ENCODE results near the gene CADPS2. TPM values are rescaled to one million over a fixed set of nuclear protein-coding genes. Genes with fewer than 3 reads are reported as not detected.

Gene CADPS2
- total and polyA plus RNA-seq, 2 donors (not counting 1 experiment from before 2014, with no cell fraction given), result 11.5 to 32.2 TPM

DNA sequence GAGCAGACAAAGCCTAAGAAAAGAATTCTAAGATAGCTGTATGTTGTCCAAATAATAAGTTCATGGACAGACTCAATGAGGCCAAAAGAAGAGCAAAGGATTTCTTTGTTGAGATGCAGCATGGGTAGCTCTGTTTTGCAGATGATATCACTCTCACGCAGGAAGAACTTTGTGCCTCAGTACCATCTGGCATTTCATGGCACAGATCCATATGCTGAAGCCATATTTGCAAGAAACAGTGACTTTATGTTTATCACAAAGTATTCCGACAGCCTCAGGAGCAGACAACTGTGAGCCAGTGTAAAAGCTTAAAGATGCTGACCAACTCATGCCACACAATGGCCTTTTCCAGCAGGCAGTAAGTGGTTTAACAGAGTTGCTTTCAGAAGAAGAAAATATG, 138.1 kb downstream of the CADPS2 start:
- H4K20me1 ChIP-seq (ENCODE audit: control insufficient read depth, extremely low read depth, insufficient read depth, low read length), result no peaks in the 10 kb centered on the region
- H3K4me1 ChIP-seq (ENCODE audit: control insufficient read depth, extremely low read depth, insufficient read depth, low read length), result no peaks in the 10 kb centered on the region
- no peaks in the 10 kb centered on the region for H3K27me3 ChIP-seq (ENCODE audit: control insufficient read depth, insufficient read depth, low read length)
- no peaks in the 10 kb centered on the region for H3K36me3 ChIP-seq (ENCODE audit: control insufficient read depth, insufficient read depth, low read length)
- no peak overlapping the region for H3K9ac ChIP-seq (ENCODE audit: insufficient read depth, low read length)
- TF ChIP-seq EZH2 (IDR thresholded peaks at IDR 0.05; ENCODE audit: low read length, missing control alignments), result no peak
- TF ChIP-seq, protein P1, sequence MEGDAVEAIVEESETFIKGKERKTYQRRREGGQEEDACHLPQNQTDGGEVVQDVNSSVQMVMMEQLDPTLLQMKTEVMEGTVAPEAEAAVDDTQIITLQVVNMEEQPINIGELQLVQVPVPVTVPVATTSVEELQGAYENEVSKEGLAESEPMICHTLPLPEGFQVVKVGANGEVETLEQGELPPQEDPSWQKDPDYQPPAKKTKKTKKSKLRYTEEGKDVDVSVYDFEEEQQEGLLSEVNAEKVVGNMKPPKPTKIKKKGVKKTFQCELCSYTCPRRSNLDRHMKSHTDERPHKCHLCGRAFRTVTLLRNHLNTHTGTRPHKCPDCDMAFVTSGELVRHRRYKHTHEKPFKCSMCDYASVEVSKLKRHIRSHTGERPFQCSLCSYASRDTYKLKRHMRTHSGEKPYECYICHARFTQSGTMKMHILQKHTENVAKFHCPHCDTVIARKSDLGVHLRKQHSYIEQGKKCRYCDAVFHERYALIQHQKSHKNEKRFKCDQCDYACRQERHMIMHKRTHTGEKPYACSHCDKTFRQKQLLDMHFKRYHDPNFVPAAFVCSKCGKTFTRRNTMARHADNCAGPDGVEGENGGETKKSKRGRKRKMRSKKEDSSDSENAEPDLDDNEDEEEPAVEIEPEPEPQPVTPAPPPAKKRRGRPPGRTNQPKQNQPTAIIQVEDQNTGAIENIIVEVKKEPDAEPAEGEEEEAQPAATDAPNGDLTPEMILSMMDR (conservative IDR thresholded peaks at IDR 0.05 in 1 of 2, IDR thresholded peaks at IDR 0.05 in 1 of 2; ENCODE audit: low read depth in 1 of 2, low read length in 2 of 2), result no peak
- H3K9me3 ChIP-seq (ENCODE audit: control insufficient read depth, insufficient read depth, low read depth, low read length), result no peaks in the 10 kb centered on the region
- no peak overlapping the region for H3K27ac ChIP-seq (ENCODE audit: insufficient read depth, low read length)
- no peak overlapping the region for H3K4me3 ChIP-seq (replicated peaks in 1 of 4; ENCODE audit: control extremely low read depth in 1 of 4, insufficient read depth in 1 of 4, low read depth in 3 of 4, low read length in 4 of 4)
- no peak for DNase-seq (ENCODE audit: low read depth in 2 of 2)
- H3K79me2 ChIP-seq (ENCODE audit: control insufficient read depth, insufficient read depth, low read length), result no peaks in the 10 kb centered on the region
- H2AFZ ChIP-seq (ENCODE audit: low read length), result no peak overlapping the region
- no peak overlapping the region for H3K4me2 ChIP-seq (ENCODE audit: extremely low read depth, insufficient read depth, low read length)

DNA sequence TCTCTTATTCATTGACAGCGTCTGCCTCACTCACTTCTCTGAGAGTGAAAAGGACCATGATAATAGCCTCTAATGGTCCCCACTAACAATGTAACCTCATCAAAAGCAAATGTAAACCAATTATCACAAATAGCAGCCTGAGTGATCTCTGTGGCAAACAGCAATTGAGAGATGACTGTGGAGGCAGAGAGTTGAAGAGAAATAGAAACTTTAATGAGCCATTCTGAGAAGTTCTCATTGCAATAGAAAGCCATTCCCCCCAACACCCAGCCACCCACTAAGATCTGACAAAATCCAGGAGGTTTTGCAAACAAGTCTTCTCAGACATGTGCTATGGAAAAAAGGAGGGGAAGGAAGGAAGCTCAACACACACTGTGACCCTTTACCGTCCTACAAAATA, 139.3 kb downstream of the CADPS2 start:
- no peak for DNase-seq (ENCODE audit: low read depth in 2 of 2)
- no peak overlapping the region for H2AFZ ChIP-seq (ENCODE audit: low read length)
- H3K9ac ChIP-seq (ENCODE audit: insufficient read depth, low read length), result no peak overlapping the region
- H3K4me2 ChIP-seq (ENCODE audit: extremely low read depth, insufficient read depth, low read length), result no peak overlapping the region
- H3K27ac ChIP-seq (ENCODE audit: insufficient read depth, low read length), result no peak overlapping the region
- H3K36me3 ChIP-seq (ENCODE audit: control insufficient read depth, insufficient read depth, low read length), result no peaks in the 10 kb centered on the region
- no peaks in the 10 kb centered on the region for H3K27me3 ChIP-seq (ENCODE audit: control insufficient read depth, insufficient read depth, low read length)
- H3K4me1 ChIP-seq (ENCODE audit: control insufficient read depth, extremely low read depth, insufficient read depth, low read length), result no peaks in the 10 kb centered on the region
- H3K9me3 ChIP-seq (ENCODE audit: control insufficient read depth, insufficient read depth, low read depth, low read length), result no peaks in the 10 kb centered on the region
- no peaks in the 10 kb centered on the region for H3K79me2 ChIP-seq (ENCODE audit: control insufficient read depth, insufficient read depth, low read length)
- TF ChIP-seq, protein P1 (conservative IDR thresholded peaks at IDR 0.05 in 1 of 2, IDR thresholded peaks at IDR 0.05 in 1 of 2; ENCODE audit: low read depth in 1 of 2, low read length in 2 of 2), result no peak
- no peak for TF ChIP-seq EZH2 (IDR thresholded peaks at IDR 0.05; ENCODE audit: low read length, missing control alignments)
- no peak overlapping the region for H3K4me3 ChIP-seq (replicated peaks in 1 of 4; ENCODE audit: control extremely low read depth in 1 of 4, insufficient read depth in 1 of 4, low read depth in 3 of 4, low read length in 4 of 4)
- no peaks in the 10 kb centered on the region for H4K20me1 ChIP-seq (ENCODE audit: control insufficient read depth, extremely low read depth, insufficient read depth, low read length)

DNA sequence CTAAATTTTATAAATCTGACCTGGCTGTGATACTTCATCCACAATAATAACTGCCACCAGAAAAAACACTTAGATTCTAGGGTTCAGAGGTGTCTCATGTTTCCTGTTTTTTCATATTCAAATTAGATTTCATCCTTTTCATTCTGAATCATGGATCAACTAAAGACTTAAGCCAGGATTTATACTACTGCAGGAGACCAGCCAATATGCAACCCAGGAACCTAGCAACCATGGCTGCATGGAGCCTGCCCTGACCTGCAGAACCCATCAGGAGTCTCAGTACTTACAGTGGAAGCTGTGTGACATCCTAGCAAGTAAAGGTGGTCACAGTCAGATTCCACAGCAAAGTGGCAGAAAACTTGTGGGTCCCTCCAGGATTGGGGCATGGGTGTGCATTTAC, 143.0 kb downstream of the CADPS2 start:
- DNase-seq (ENCODE audit: low read depth in 2 of 2), result no peak
- no peak overlapping the region for H2AFZ ChIP-seq (ENCODE audit: low read length)
- no peak for TF ChIP-seq EZH2 (IDR thresholded peaks at IDR 0.05; ENCODE audit: low read length, missing control alignments)
- TF ChIP-seq, protein P1 (conservative IDR thresholded peaks at IDR 0.05 in 1 of 2, IDR thresholded peaks at IDR 0.05 in 1 of 2; ENCODE audit: low read depth in 1 of 2, low read length in 2 of 2), result no peak
- H3K27ac ChIP-seq (ENCODE audit: insufficient read depth, low read length), result no peak overlapping the region
- no peaks in the 10 kb centered on the region for H3K36me3 ChIP-seq (ENCODE audit: control insufficient read depth, insufficient read depth, low read length)
- no peak overlapping the region for H3K4me3 ChIP-seq (replicated peaks in 1 of 4; ENCODE audit: control extremely low read depth in 1 of 4, insufficient read depth in 1 of 4, low read depth in 3 of 4, low read length in 4 of 4)
- no peaks in the 10 kb centered on the region for H3K27me3 ChIP-seq (ENCODE audit: control insufficient read depth, insufficient read depth, low read length)
- no peak overlapping the region for H3K4me2 ChIP-seq (ENCODE audit: extremely low read depth, insufficient read depth, low read length)
- H3K79me2 ChIP-seq (ENCODE audit: control insufficient read depth, insufficient read depth, low read length), result no peaks in the 10 kb centered on the region
- H3K9me3 ChIP-seq (ENCODE audit: control insufficient read depth, insufficient read depth, low read depth, low read length), result no peaks in the 10 kb centered on the region
- H4K20me1 ChIP-seq (ENCODE audit: control insufficient read depth, extremely low read depth, insufficient read depth, low read length), result no peaks in the 10 kb centered on the region
- no peak overlapping the region for H3K9ac ChIP-seq (ENCODE audit: insufficient read depth, low read length)
- H3K4me1 ChIP-seq (ENCODE audit: control insufficient read depth, extremely low read depth, insufficient read depth, low read length), result no peaks in the 10 kb centered on the region
